Mucosa of descending colon (tissue), 3 donors: ENCODE measurements around the gene BLVRA. TPM values are rescaled to one million over a fixed set of nuclear protein-coding genes. Genes with fewer than 3 reads are reported as not detected.

Experiments used
- ATAC-seq: fragments of 200-7000 bp; cut with Tn5 transposase; one replicate; pipeline ENCODE4 v1.9.1; 2020; ENCODE audit warnings: mild to moderate bottlenecking, moderate library complexity
- DNase-seq, 3 donors: peaks; one replicate each; pipeline ENCODE4 v3.0.0-alpha.2; 2020
- H3K36me3 ChIP-seq: fragments of 200-600 bp; one replicate; pipeline ENCODE4 v1.8.0; 2021; ENCODE audit warnings: low read depth, mild to moderate bottlenecking
- H3K4me1 ChIP-seq: fragments of 200-600 bp; one replicate; pipeline ENCODE4 v1.8.0; 2021; ENCODE audit warnings: low read depth, mild to moderate bottlenecking
- H3K4me3 ChIP-seq: fragments of 200-600 bp; one replicate; pipeline ENCODE4 v1.8.0; 2021; ENCODE audit warnings: mild to moderate bottlenecking
- H3K9me3 ChIP-seq: fragments of 200-600 bp; one replicate; pipeline ENCODE4 v1.8.0; 2021; ENCODE audit warnings: mild to moderate bottlenecking
- intact Hi-C, 2 donors: fragments of 100-400 bp; cut with DNase I in 1 of 2; cut with micrococcal nuclease in 1 of 2; formaldehyde crosslinking; loops; one replicate each; pipeline versions ENCODE4 v1.11.0 to v1.11.1; 2022; cut with DNase I, micrococcal nuclease
- total RNA-seq, 3 donors: library from RNA; stranded (reverse); fragmentation: NEBNext Ultra II Directional in 2 of 3; extraction: Animal tissue kit (Norgen Biotek cat#: 25700) in 2 of 3; gene quantifications; one replicate each; pipeline versions ENCODE4 v1.2.1 to v1.2.4, GENCODE V29; 2021 to 2023
- TF ChIP-seq, protein P1 (sequence below): fragments of 200-600 bp; IDR thresholded peaks from one replicate; pipeline ENCODE4 v1.8.0; 2022; ENCODE audit warnings: antibody characterized with exemption, mild to moderate bottlenecking
- donor health status: DM: no; HTN: no; CAD: no; lungs with moderate emphysema.
- donor health status: DM: no; HTN: no; CAD: no.
- donor health status: DM: no; HTN: yes; CAD: no.

The BLVRA gene
- total RNA-seq, 3 donors from 2014 or later = 8.1 to 55.4 (median 12.9) TPM

DNA sequence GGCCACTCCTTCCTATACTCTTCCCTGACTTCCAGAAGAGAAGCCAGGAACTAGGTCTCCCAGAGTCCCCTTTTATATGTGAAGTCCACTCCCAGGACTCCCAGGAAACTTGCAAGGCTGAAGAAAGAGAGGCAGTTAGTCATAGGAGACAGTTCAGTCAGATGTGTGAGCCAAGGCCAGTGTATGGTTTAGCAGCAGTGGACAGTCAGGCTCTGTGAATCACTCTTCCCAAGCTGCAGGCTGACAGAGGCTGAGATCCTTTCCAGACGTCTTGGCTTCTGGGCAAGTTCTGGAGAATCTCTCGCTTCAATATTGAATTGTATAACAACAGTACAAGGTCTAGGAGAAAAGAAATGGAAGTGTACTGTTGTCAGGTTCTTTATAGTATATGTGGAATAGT, 26.9 kb downstream of the BLVRA start:
- peak; percentile 62 for ATAC-seq
- H3K4me1 ChIP-seq = no peaks in the 10 kb centered on the region
- no peaks in the 10 kb centered on the region for H3K36me3 ChIP-seq
- H3K9me3 ChIP-seq = no peaks in the 10 kb centered on the region
- no peak overlapping the region for H3K4me3 ChIP-seq
- DNase-seq = peak in 1 of 3 donors; percentile 31
- TF ChIP-seq, protein P1, sequence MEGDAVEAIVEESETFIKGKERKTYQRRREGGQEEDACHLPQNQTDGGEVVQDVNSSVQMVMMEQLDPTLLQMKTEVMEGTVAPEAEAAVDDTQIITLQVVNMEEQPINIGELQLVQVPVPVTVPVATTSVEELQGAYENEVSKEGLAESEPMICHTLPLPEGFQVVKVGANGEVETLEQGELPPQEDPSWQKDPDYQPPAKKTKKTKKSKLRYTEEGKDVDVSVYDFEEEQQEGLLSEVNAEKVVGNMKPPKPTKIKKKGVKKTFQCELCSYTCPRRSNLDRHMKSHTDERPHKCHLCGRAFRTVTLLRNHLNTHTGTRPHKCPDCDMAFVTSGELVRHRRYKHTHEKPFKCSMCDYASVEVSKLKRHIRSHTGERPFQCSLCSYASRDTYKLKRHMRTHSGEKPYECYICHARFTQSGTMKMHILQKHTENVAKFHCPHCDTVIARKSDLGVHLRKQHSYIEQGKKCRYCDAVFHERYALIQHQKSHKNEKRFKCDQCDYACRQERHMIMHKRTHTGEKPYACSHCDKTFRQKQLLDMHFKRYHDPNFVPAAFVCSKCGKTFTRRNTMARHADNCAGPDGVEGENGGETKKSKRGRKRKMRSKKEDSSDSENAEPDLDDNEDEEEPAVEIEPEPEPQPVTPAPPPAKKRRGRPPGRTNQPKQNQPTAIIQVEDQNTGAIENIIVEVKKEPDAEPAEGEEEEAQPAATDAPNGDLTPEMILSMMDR = no peak
- intact Hi-C loops = no loop called here

DNA sequence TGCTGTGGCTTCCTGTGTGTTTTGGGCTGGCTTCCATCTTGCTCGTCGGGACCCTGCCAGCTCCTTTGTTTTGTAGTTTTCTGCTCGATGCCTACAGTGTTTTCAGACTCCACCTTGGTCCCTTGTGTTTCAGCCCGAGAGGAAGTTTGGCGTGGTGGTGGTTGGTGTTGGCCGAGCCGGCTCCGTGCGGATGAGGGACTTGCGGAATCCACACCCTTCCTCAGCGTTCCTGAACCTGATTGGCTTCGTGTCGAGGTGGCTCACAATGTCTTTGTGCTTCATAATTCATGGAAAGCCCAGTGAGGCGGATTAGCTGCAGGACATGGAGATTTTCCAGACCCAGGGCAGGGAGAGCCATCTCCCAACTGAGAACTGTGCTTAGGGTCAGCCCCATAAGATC, 29.3 kb downstream of the BLVRA start:
- DNase-seq = no peak

DNA sequence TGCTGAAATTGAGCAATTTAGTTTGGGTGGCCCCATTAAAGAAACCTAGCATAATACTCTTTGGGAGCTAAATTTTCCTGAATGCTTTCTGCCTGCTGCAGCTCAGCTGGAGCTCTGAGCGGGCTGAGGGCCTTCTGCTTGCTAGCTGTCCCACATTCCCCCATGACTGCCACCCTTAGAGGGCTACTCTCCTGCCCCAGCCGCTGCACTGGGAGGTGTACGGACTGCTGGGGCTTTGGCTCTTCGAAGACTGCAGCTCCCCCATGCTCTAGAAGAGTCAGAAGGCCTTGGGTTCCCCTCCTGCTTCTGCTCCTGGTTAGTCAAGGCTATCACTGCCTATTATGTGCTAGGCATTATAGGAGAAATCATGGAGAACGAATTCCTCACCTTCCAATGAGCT, 31.5 kb downstream of the BLVRA start:
- no peak for ATAC-seq
- Histone ChIP-seq H3K4me1 (no peaks in the 10 kb centered on the region), H3K4me3 (no peak overlapping the region), H3K36me3 (no peaks in the 10 kb centered on the region), H3K9me3 (no peaks in the 10 kb centered on the region)
- intact Hi-C loops = no loop called here
- no peak for DNase-seq
- TF ChIP-seq, protein P1 = no peak

More for the DNA sequence above, 29.3 kb downstream of the BLVRA start:
- intact Hi-C loops = no loop called here
- Histone ChIP-seq H3K4me1 (no peaks in the 10 kb centered on the region), H3K9me3 (no peaks in the 10 kb centered on the region), H3K4me3 (no peak overlapping the region), H3K36me3 (no peaks in the 10 kb centered on the region)
- no peak for ATAC-seq
- TF ChIP-seq, protein P1 = no peak

DNA sequence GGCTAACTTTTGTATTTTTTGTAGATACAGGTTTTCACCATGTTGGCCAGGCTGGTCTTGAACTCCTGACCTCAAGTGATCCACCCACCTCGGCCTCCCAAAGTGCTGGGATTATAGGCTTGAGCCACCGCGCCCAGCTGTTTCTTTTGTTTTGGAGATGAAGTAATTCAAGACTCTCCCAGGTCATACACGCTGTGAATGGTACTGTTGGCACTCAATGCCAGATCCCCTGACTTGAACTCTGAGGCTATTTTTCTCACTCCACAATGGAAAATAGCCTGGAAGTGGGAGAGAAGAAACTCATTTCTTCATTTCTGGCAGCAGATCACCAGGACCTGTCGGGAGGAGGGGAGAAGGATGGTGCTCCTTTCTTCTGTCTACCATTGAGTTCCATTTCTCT, 32.4 kb downstream of the BLVRA start:
- intact Hi-C loops = no loop called here
- DNase-seq (no peak), ATAC-seq (no peak)
- H3K9me3 ChIP-seq = no peaks in the 10 kb centered on the region
- TF ChIP-seq, protein P1 = no peak
- no peaks in the 10 kb centered on the region for H3K4me1 ChIP-seq
- no peak overlapping the region for H3K4me3 ChIP-seq
- no peaks in the 10 kb centered on the region for H3K36me3 ChIP-seq

DNA sequence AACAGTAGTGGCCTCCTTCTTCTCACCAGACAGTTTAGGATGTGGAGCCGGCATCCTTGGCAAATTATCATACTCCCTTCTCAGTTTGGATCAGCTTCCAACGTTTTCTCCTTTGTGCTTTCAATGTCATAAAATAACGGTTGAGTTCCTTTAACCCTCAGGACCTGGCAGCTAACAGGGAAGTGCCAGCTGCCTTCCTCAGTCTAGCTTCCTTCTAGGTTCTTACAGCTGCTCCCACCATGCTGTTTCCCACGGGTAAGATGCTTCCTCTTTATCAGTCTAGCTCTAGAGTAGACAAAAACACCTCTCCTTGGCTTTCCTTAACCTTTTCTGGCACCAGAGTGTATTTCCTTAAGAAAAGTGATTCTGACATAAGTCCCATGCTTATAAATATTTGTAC, 33.2 kb downstream of the BLVRA start:
- intact Hi-C loops = no loop called here
- TF ChIP-seq, protein P1 = no peak
- Histone ChIP-seq H3K36me3 (no peaks in the 10 kb centered on the region), H3K4me1 (no peaks in the 10 kb centered on the region), H3K4me3 (no peak overlapping the region), H3K9me3 (no peaks in the 10 kb centered on the region)
- peak; percentile 55 for ATAC-seq
- DNase-seq = peak in 1 of 3 donors; percentile 23
